Cardiac muscle cell (in vitro differentiated cells and primary cell): ENCODE measurements around the gene SLC25A22. TPM values are rescaled to one million over a fixed set of nuclear protein-coding genes. Genes with fewer than 3 reads are reported as not detected.
A peak's percentile ranks its signal among the peaks of the same experiment; 100 is the strongest.

Experiments used
- DNase-seq, 2 donors: peaks; one replicate each; pipeline versions ENCODE4 v3.0.0 to v3.0.0-alpha.2; 2010 to 2017; ENCODE audit warnings: low read depth in 1 of 2, low spot score in 1 of 2
- H3K27ac ChIP-seq: fragments of 200-600 bp; sonication (generic); 2 replicates; pipeline ENCODE4 v1.5.1; 2016
- H3K27me3 ChIP-seq: fragments of 200-600 bp; sonication (generic); 2 replicates; pipeline ENCODE4 v1.6.0; 2016; ENCODE audit warnings: control low read depth
- H3K36me3 ChIP-seq: fragments of 200-600 bp; sonication (generic); 2 replicates; pipeline ENCODE4 v1.5.1; 2016; ENCODE audit warnings: control low read depth
- H3K4me1 ChIP-seq: fragments of 200-600 bp; sonication (generic); 2 replicates; pipeline ENCODE4 v1.8.1; 2017; ENCODE audit warnings: low read depth, mild to moderate bottlenecking, mixed run types
- H3K4me3 ChIP-seq: fragments of 200-600 bp; sonication (generic); 2 replicates; pipeline ENCODE4 v1.5.1; 2016; ENCODE audit warnings: mild to moderate bottlenecking
- H3K9me3 ChIP-seq: fragments of 200-600 bp; sonication (generic); 2 replicates; pipeline ENCODE4 v1.5.1; 2017; ENCODE audit warnings: low read depth, mild to moderate bottlenecking, control low read depth
- polyA plus RNA-seq: library from polyadenylated mRNA; unstranded; fragments of >200 nt; fragmentation: Nextera tagmentation; extraction: Ambion mirVana; gene quantifications from 2 replicates; pipeline ENCODE4 v1.2.1, GENCODE V29; 2016
- total RNA-seq: library from RNA; depleted of rRNA; stranded (reverse); fragments of >200 nt; gene quantifications from 2 replicates; pipeline ENCODE4 v1.2.3, GENCODE V29; 2016
- TF ChIP-seq, protein P1 (sequence below): IDR thresholded peaks from 2 replicates; pipeline ENCODE4 v1.5.1; 2012; ENCODE audit warnings: low read depth, mild to moderate bottlenecking, low read length

SLC25A22 gene
- total and polyA plus RNA-seq, 2 experiments from 2014 or later: 17.6 to 21.2 TPM

DNA sequence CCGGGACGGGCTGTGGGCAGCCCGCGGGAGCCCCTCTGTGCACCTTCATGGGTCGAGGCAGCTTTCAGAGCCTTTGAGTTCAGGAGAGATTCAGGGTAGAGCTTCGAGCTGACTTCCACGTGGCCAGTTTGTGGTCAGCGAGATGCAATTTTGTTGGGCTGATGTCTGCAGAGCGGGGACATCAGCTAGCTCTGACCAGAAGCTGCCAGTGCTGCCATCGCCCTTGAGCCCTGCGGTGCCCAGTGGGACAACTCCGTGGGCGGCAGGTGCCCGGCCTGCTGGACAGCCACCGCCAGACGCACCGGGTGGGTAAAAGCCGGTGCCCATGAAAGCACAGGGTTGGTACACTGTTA lies 50.1 kb downstream of the SLC25A22 start:
- Histone ChIP-seq H3K4me1 (peaks cover 9% of the 10 kb centered on the region), H3K27ac (no peak overlapping the region), H3K4me3 (peak overlapping the region; percentile 91), H3K9me3 (no peaks in the 10 kb centered on the region), H3K36me3 (no peaks in the 10 kb centered on the region), H3K27me3 (no peaks in the 10 kb centered on the region)
- TF ChIP-seq, protein P1, sequence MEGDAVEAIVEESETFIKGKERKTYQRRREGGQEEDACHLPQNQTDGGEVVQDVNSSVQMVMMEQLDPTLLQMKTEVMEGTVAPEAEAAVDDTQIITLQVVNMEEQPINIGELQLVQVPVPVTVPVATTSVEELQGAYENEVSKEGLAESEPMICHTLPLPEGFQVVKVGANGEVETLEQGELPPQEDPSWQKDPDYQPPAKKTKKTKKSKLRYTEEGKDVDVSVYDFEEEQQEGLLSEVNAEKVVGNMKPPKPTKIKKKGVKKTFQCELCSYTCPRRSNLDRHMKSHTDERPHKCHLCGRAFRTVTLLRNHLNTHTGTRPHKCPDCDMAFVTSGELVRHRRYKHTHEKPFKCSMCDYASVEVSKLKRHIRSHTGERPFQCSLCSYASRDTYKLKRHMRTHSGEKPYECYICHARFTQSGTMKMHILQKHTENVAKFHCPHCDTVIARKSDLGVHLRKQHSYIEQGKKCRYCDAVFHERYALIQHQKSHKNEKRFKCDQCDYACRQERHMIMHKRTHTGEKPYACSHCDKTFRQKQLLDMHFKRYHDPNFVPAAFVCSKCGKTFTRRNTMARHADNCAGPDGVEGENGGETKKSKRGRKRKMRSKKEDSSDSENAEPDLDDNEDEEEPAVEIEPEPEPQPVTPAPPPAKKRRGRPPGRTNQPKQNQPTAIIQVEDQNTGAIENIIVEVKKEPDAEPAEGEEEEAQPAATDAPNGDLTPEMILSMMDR: no peak
- DNase-seq: peak in 1 of 2 donors; percentile 34

GRCh38 chr11:747158-748006 lies 50.7 kb downstream of the SLC25A22 start, which contains the start of gene TALDO1:
Gene TALDO1, plus strand, starts transcription at chr11:747464. Its CDS starts 18 bp downstream, at chr11:747482.
- Histone ChIP-seq H3K27me3 (no peaks in the 10 kb centered on the region), H3K4me1 (peaks cover 9% of the 10 kb centered on the region), H3K9me3 (no peaks in the 10 kb centered on the region), H3K36me3 (no peaks in the 10 kb centered on the region), H3K27ac (peak within 1 kb of the TSS; percentile 82), H3K4me3 (peak within 1 kb of the TSS; percentile 91)
- DNase-seq: peak; percentile 89 to 96
- TF ChIP-seq, protein P1: peak; percentile 11

DNA sequence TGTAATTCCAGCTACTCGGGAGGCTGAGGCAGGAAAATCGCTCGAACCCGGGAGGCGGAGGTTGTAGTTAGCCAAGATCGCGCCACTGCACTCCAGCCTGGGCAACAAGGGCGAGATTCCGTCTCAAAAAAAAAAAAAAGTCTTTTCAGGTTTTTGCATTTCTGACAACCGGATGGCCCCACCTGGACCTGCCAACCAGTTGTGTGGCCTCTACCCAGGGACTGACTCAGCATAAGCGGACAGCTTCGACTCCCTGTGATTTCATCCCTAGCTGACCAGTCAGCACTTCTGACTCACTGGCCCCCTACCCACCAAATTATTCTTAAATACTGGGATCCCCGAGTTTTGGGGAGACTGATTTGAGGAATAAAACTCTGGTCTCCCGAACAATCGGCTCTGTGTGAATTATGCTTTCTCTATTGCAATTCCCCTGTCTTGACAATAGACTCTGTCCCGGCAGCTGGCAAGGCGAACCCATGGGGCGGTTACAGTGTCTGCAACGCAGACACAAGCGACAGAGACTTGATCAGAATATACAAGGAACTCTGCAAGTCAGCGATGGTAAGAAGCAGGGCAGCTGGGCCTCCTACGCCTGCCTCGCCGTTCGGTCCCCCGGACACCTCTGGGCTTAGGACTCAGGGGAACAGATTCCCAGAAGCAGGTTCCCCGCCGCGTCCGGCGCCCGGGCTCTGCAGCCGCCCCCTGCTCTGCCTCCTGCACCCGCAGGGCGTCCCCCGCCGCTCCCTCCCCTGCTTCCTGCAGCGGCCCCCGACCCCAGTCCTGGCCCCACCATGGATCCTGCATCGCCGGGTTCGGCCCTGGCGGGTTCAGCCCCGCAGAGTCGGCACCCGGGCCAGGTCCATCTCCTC lies 51.6 kb downstream of the SLC25A22 start:
- Histone ChIP-seq H3K27ac (peak overlapping the region; percentile 82), H3K4me3 (peak overlapping the region; percentile 91), H3K27me3 (no peaks in the 10 kb centered on the region), H3K4me1 (peaks cover 9% of the 10 kb centered on the region), H3K36me3 (no peaks in the 10 kb centered on the region), H3K9me3 (no peaks in the 10 kb centered on the region)
- TF ChIP-seq, protein P1: no peak
- DNase-seq: peak in 1 of 2 donors; percentile 56

GRCh38 chr11:745428-745827 lies 52.7 kb downstream of the SLC25A22 start:
- Histone ChIP-seq H3K27me3 (no peaks in the 10 kb centered on the region), H3K4me3 (no peak overlapping the region), H3K9me3 (no peaks in the 10 kb centered on the region), H3K4me1 (peaks cover 9% of the 10 kb centered on the region), H3K27ac (no peak overlapping the region), H3K36me3 (no peaks in the 10 kb centered on the region)
- no peak for DNase-seq
- TF ChIP-seq, protein P1: no peak

GRCh38 chr11:742571-743201 lies 55.4 kb downstream of the SLC25A22 start:
- Histone ChIP-seq H3K4me3 (no peak overlapping the region), H3K27ac (no peak overlapping the region), H3K4me1 (no peaks in the 10 kb centered on the region), H3K36me3 (no peaks in the 10 kb centered on the region), H3K9me3 (no peaks in the 10 kb centered on the region), H3K27me3 (no peaks in the 10 kb centered on the region)
- TF ChIP-seq, protein P1: no peak
- no peak for DNase-seq
